OCI-LY3 (cell line): Measurements from ENCODE around the gene PPM1B.

Experiments
- EZH2phosphoT487 ChIP-seq: fragments of 200-600 bp; shearing (Covaris generic); IDR thresholded peaks from 2 replicates; pipeline ENCODE4 v1.6.1; 2018; ENCODE audit warnings: antibody characterized with exemption, mixed run types, low read depth
- TF ChIP-seq, protein P1 (sequence below): fragments of 200-600, 300-600 bp; sonication (generic); IDR thresholded peaks from 2 replicates; pipeline ENCODE4 v1.5.1; 2014; ENCODE audit warnings: antibody characterized with exemption, low read length, low read depth

DNA sequence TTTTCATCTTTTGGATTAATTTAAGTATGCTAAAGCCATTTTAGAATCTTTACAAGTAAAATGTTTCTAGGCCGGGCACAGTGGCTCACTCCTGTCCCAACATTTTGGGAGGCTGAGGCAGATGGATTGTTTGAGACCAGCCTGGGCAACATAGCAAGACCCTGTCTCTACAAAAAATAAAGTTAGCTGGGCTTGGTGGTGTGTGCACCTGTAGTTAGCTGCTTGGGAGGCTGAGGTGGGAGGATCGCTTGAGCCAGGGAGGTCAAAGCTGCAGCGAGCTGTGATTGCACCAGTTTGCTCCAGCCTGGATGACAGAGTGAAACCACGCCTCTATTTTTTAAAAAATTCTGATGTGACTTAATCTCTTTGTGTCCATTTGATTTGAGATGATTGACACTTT lies 3.9 kb downstream of the PPM1B start:
- TF ChIP-seq EZH2phosphoT487, result no peak
- TF ChIP-seq, protein P1, sequence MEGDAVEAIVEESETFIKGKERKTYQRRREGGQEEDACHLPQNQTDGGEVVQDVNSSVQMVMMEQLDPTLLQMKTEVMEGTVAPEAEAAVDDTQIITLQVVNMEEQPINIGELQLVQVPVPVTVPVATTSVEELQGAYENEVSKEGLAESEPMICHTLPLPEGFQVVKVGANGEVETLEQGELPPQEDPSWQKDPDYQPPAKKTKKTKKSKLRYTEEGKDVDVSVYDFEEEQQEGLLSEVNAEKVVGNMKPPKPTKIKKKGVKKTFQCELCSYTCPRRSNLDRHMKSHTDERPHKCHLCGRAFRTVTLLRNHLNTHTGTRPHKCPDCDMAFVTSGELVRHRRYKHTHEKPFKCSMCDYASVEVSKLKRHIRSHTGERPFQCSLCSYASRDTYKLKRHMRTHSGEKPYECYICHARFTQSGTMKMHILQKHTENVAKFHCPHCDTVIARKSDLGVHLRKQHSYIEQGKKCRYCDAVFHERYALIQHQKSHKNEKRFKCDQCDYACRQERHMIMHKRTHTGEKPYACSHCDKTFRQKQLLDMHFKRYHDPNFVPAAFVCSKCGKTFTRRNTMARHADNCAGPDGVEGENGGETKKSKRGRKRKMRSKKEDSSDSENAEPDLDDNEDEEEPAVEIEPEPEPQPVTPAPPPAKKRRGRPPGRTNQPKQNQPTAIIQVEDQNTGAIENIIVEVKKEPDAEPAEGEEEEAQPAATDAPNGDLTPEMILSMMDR, result no peak
